IPS-18c (cell line): ENCODE results near the gene BET1L.
"Not testable (repeated sequence)": the region's sequence is repeated elsewhere in the genome, so short reads cannot be mapped to it uniquely, and the experiment has no call there.

Experiments
- H3K4me3 ChIP-seq: 2 replicates; pipeline ENCODE4 v1.7.0; 2013; ENCODE audit warnings: low read depth, mild to moderate bottlenecking, low read length, moderate library complexity; ENCODE audit not compliant: insufficient read depth
- H3K9me3 ChIP-seq: one replicate; pipeline ENCODE4 v1.6.1; 2013; ENCODE audit warnings: mild to moderate bottlenecking, low read length, moderate library complexity; ENCODE audit not compliant: control insufficient read depth, insufficient read depth

BET1L gene

GRCh38 chr11:189200-189783 is 17.9 kb downstream of the BET1L start:
- not testable (repeated sequence) for H3K4me3 ChIP-seq, H3K9me3 ChIP-seq

- H3K4me3 ChIP-seq, H3K9me3 ChIP-seq: not testable (repeated sequence)
These were observed 27.0 kb downstream of the BET1L start for GRCh38 chr11:180242-180641.
